Measurements from ENCODE around the gene P3H2.
"Not testable (repeated sequence)": the region's sequence is repeated elsewhere in the genome, so short reads cannot be mapped to it uniquely, and the experiment has no call there.

P3H2 gene

DNA sequence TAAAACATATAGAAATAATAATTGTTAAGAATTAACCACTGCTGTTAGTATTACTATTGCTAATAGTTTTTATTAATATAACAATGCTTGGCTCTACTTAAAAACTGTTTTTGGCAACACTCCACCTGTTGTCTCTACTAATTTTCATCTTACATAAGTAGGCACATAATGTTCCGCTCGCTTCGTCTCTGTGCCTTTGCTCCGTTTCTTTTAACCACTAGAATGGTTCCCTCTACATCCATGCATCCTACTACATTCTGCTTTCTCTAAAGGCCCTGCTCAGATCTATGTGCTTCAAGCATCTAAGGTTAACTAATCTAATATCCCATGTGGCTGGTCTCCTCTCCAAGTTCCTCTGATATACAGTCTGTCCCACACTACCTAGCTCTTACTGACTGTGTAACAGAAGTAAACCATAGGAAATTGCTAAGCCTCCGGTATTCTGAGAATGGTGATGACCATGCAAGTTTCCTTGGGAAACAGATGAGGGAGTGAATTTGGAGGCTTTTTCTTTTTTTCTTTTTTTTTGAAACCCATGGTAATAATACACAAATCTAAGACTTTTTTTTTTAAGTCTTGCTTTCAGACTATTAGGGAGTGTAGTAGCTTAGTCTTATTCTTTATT lies 138.3 kb downstream of the P3H2 start:
- no peak for DNase-seq (ENCODE audit: low spot score)

DNA sequence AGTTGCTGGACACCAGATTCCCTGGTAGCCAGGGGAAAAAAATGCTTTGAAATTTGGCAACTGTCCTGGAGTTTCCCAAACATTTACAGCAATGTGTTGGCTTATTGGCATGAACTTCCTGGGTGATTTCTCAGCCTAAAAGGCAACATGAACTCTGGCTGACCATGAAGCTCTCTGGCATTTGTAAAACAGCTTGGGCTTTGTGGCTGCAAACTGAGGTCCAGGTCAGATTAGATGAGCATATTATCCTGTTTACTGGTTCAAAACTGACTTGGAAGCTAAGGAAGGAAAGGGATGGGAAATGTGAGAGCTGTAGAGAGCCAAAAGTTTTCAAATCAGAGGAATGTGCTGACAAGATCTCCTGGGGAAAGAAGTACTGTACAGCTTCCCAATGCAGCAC lies 139.0 kb downstream of the P3H2 start:
- no peak for DNase-seq (ENCODE audit: low spot score)

DNA sequence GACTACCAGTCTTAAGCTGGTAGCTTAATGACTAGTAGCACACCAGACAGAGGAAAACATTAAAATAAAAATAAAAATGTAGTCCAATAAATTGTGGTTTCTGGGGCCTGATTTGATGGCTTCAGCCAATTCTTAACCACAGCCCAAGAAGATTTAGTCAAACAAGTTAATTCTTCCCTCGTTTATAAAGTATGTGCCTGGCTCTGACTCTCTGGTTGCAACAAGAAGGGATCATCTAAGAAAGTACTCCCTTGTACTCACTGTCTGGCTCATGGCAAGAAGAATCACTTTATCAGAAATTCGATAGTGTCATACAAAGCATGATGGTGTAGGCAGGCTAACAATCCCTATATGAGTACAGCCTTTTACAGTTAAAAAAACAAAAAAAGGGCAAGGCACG lies 141.9 kb downstream of the P3H2 start:
- DNase-seq (ENCODE audit: low spot score) = no peak

DNA sequence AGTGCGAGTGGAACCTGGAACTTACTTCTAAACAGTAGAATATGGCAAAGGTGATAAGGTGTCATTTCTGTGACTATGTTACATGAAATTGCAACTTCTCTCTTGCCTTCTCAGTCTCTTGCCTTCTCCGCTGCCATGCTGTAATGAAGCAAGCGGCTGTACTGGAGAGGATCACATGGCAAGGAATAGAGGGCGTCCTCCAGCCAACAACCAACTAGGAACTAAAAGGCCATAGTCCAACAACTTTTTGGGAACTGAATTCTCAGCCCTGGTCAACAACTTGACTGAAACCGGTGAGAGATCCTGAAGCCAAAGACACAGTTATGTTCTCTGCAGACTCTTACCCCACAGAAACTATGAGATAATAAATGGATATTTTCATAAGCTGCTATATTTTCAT lies 143.5 kb downstream of the P3H2 start:
- DNase-seq (ENCODE audit: low spot score) = no peak

DNA sequence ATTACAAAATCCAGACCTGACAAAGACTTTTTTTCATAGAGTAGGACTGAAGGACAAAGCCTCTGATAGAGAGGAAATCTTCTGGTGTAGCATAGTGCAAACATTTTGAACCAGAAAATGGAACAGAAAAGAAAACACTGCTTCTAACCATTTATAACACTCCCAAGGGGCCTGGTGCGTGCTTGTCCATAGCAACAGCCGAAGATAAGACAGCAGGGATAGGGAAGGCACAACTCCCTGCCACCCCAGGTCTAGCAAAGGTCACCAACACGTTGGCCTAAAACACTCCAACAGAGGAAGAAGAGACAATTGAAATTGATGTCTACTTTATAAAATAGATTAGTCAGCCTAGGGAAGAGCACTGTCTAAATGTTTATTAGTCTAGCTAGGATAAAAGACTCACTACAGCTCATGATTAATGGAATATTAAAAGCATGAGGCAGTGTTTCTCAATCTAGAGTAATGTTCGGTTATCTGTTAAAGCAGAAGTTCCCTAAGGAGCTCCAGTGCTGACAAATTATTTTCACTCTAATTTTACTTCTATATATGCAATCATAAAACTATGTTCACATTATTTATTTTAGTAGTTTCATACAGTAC lies 145.2 kb downstream of the P3H2 start:
- no peak for DNase-seq (ENCODE audit: low spot score)

DNA sequence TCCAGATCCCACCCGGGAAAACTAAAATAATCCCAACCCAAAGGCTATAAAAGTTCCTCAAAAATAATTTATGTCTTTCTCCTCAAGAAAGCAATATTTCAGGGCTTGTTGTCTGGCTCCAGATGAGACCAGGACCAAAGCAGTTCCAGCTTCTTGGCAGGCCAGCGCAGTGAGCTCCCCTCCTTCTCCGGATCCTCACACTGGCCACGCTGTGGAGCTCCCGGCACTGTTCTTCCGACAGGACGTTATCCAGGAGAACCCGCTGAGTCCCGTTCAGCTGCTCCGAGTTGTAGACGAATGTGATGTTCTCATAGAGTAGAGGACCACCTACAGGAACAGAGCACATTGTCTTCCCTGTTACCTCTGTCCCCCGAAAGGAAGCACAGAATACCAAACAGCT lies 146.3 kb downstream of the P3H2 start:
- DNase-seq (ENCODE audit: low spot score) = no peak

DNA sequence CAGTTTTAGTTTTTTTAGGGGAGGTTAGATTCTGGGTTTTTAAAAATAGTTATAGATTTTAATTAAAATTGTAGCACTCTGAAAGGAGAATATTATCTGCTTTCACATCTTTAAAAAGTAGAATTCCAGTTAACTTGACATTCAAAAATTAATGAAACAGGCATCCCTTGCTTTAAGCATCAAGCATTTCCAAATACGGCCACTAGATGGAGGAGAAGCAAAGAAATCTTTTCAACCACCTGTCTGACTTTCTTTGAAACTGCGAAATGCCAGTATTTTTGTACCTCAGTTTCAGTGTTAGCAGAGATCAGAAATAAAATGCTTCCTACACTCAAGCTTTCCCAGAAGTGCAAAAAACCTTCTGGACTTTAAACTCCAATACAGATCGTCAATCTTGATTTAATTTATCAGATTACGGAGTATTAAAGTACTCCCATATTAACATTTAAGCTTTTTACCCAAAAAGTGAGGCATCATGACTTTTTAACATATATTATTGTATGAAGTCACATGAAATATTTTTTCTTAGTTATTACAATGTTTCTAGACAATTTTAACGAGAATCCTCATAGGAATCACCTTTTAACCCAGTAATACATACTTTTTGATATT lies 153.3 kb downstream of the P3H2 start:
- DNase-seq (ENCODE audit: low spot score) = peak; percentile 10

DNA sequence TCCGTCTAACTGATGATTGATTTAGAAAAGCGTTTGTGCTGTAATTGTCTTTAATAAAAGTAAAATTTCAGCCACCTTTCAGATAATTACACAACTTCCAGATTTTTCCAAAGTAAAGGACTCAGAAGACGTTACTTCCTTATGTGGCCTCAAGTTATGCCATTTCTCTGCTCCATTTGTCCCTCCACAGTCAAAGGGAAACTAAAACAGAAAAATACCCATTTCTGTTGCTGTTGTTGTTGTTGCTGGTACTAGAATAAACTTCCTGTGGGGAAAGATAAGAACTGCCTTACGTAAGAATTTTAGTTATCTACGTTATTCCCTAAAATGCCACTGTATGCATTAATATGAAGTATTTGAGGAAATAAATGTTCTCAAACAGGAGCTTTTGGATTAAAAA lies 153.9 kb downstream of the P3H2 start:
- no peak for DNase-seq (ENCODE audit: low spot score)

DNA sequence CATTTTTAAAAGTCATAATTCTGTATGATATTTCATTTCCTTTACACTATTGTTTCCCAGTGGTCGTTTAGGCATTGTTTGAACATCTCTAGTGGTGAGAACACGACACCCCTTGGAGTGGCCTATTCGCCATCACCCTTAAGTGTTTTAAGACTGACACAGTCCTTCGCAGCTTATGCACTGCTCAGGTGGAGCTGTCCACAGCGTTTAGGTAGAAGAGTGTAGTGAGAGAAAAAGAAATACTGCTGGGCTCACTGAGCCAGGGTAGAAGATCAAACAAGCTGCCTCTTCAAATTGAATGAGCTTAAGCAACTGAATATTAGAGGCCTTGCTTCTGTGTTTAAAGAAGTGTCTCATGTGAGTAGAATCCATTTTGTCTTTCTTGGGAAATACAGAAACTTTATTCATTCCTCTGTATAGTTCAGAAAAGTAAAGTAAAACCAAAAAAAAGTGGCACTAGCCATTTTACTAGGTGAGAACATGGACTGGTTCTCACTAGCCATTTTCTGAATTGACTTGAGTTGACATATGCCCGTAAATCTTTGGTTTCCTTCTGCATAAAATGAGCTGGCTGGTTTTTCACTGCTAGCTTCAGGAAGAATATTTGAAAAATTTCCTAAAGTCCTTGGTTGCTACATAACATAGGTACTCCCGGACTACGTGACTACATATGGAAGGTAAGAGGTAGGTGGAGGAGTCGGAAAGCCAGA lies 155.9 kb downstream of the P3H2 start:
- DNase-seq (ENCODE audit: low spot score) = no peak

DNA sequence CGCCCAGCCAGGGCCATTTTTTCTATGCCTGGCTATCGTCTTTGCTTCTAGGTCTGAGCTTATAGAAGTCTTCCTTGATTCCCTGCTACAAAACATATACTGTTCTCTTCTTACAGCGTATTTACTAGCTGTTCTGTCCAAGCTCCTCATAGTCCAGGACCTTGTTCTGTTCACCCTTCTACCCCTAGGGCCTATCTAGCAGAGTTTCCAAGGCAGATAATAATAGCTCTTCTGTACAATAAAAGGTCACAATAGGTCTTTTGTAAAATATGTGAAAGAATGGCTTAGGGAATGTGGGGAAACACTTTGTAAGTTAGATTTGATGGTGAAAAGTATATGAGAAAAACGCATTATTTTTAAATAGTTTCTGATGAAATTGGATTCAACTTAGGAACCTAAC lies 158.2 kb downstream of the P3H2 start:
- DNase-seq (ENCODE audit: low spot score) = no peak

DNA sequence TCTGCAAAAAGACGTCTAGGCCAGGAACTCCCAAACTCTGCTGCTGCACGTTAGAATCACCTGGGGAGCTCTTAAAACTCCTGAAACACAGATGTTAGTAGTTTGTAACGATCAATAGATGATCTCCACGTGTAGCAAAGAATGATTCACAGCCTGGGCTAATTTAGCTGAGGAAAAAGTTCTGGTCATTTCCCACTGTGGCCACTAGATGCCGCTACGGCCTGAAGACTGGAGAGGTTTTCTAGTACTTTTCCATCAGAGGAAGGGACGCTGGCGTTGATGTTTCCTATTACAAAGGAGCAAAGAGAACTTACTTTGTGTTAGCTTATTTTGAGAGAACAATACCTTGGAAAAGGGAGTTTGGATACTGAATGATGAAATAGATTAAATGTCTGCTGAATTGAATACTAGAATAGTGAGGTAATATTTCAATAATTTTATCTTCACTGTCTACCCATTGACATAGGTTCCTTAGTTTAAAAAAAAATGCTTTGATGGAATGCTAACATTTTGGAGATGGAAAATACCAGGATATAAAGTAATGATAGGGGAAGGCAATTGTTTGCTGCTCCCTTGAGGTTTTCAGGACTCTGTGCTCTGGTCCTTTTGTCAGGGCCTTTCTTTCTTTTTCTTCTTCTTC lies 159.1 kb downstream of the P3H2 start:
- DNase-seq (ENCODE audit: low spot score) = peak; percentile 52

DNA sequence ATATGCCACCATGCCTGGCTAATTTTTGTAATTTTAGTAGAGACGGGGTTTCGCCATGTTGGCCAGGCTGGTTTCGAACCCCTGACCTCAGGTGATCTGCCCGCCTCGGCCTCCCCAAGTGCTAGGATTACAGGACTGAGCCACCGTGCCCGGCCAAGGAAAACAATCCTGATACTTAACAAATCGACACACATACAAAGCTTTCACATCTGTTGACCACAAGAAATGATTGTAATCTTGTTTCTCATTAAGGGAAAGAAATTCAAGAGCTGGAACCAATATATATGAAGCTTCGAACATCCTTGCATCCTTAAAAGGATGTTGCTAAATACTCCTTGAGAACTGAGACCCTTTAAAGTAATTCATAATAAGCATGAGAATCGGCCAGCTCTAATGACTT lies 159.6 kb downstream of the P3H2 start:
- not testable (repeated sequence) for DNase-seq (ENCODE audit: low spot score)

DNA sequence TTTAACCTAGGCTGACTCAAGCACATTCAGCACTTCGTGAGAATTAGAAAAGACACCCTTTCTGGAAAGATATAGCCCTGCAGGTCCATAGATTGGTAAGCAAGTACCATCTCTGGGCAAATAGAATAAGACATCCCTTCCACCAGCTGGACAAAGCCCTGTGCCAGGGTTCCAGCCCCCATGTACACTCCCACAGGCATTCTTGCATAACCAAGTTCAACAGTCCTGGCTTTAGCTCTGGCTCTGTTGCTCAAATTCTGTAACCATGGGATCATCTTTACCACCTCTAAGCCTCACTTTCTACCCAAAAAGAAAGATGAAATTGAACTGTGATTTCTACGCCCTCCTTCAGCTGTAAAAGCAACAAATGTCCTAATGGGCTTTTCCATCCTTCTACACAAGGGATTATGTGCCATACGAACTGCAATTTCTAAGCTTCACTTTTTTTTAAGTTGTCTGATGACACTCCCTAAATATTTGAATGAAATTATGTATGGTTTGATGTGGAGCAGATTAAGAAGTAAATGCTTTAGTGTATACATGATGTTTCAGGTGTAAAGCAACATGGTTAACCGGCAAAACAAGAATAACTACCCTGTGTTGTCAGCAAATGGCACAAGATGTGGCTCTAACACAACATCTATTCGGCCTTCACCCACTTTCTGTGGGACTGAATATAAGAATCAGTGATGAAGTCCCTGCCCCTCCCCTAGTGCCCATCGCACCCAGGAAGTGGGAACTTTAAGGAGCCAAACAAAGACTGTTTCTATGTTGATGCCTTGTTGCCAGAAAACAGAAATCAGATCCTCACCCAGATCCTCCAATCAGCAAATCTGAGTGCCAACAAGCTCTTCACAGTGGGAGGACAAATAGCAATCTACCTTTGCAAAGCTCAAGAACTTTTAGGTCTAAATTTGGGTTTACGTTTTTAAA lies 165.7 kb downstream of the P3H2 start:
- no peak for DNase-seq (ENCODE audit: low spot score)

DNA sequence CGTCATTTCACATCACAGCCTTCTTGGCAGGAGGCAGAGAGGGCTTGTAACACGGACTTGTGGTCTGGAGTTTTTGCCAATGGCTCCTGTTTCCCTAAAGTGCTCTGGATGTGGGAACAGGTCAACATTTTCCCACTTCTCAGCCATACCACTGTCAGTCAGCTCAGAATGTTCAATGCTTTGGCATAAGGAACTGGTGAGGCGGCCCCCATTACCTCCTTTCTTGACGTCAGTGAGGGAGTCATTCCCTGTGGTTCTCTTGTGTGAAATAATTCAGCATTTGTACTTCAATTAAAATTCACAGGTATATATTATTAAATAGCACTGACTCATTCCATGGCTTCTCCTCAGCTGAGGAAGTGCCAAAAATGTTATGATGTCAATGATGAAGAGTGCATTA lies 167.1 kb downstream of the P3H2 start:
- no peak for DNase-seq (ENCODE audit: low spot score)

DNA sequence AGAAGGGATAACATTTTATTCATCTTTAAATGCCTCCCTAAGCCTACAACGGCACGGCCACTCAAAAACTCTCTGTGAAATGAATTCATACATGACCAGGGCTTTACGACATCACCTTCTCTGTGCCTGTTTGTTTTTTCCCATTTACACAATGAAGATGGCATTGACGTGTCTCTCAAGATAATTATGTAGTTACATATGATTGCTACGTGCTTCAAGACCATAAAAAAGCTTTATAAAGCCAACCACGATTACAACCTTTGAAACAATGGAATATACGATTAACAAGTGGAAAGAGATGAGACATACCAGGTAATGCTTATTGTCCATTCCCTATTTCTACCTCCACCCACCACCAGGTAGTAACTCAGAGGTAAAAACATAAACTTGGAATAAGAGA lies 168.4 kb downstream of the P3H2 start:
- no peak for DNase-seq (ENCODE audit: low spot score)

DNA sequence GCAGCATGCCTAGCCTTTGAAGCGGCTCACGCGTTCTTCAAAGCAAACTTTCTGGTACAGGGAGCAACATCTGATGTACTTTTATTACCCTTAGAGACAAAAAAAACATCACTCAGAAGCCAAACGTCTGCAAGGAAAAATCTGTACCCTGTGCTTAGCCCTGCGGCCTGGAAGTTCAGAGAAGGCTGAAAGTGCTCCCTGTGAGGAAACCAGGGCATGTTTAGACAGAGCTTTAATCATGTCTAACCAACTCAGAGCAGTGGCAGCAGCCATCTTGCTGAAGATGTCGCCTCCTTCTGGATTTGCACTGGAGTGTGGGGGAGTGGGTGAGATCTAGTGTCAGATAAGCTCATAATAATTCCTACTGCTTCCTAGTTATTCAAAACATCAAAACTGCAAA lies 170.4 kb downstream of the P3H2 start:
- no peak for DNase-seq (ENCODE audit: low spot score)

DNA sequence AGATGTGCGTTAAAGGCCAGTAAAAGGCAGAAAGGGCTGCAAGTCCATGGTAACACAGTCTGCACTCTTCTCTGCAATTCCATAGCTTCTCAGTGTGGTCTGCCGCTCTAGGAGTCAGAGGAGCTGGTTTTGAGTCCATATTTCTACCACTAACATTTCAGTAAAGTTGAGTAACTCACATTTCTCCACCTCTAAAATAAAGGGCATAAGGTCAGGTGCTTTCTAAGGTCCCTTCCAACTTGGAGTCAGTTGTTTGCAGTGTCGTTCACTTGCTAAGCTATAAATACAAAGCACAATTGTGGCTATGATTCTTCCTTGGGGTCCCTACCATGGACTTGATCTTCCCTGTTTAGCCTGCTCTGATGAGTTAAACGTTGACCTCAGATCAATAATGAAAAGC lies 171.1 kb downstream of the P3H2 start:
- no peak for DNase-seq (ENCODE audit: low spot score)

DNA sequence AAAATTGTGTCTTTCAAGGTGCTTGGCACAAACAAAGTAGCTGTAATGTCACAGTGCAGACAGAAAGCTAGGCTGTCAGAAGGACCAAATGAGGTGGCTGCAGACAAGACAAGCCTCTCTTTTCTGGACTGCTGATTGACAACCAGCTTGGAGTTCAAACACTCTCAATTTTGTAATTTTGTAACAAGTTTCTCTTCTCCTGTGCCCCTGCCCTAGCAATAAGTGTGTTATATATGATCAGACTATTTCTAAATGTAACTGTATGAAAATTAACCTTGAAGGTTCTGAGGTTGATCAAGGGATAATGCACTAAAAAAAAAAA lies 172.0 kb downstream of the P3H2 start:
- DNase-seq (ENCODE audit: low spot score) = no peak

DNA sequence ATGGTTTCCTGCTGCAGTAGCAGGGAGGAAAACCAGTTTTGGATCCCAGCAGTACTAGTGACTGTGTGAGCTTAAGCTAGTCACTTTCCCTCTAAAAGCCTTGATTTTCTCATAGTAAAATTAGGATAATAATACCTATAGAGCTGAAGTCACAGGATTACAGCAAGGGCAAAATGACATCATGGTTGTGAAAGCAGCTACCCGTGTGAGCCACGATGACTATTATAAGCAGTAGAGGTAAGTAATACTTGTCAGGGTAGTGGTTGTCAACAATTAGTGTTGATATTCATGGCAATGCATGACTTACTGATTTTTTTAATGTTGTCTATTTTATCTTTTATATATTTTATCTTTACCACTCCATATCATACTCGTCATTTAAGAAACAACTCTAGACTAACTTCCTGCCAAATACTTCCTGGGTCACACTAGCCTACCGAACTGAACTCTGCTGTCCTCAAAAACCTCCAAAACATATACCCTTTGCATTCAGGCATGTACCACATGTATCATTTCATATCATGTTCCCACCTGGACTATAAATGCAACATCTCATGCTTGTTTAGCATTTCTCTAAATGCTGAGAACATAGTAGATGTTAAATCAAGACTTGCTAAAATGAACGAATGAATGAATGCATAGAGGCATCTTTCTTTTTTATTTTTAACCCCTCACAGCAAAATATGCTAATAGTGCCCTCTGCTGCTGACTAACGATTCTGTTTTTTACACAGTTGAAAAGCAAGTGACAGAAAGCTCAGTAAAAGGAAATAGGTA lies 172.6 kb downstream of the P3H2 start:
- DNase-seq (ENCODE audit: low spot score) = no peak

DNA sequence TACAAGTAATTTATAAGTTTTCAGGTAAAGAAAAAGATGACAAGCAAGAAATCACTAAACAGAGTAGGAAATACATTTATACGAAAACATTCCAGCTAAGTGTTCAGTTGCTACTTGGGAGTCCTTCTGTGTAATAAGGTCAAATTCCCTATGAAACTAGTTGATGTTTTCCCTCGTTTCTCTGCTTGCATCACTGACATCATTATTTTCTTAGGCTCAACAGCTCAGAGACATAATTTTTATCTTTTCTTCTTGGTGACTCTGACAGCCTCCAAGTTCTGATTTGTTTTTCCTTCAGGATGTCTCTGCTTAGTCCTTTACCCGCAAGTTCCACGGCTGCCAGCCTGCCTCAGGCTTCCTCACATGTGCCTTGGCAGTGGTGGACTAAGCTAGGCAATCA lies 173.6 kb downstream of the P3H2 start:
- no peak for DNase-seq (ENCODE audit: low spot score)
